Psoas muscle (tissue), 8 donors: Measurements from ENCODE around the gene SCAMP1. TPM values are rescaled to one million over a fixed set of nuclear protein-coding genes. Genes with fewer than 3 reads are reported as not detected.

Experiments
- ATAC-seq, 4 donors: fragments of 200-7000 bp; cut with Tn5 transposase; one replicate each; pipeline ENCODE4 v1.9.1; 2020; ENCODE audit warnings: moderate library complexity in 3 of 4, mild to moderate bottlenecking in 2 of 4
- DNase-seq, 2 donors: peaks; one replicate each; pipeline ENCODE4 v3.0.0-alpha.2; 2020
- H3K27ac ChIP-seq: fragments of 200-600 bp; one replicate; pipeline ENCODE4 v1.8.0; 2022
- H3K27me3 ChIP-seq, 3 donors: fragments of 200-600 bp in 1 of 3; one replicate each; pipeline versions ENCODE4 v1.6.1 to v1.8.0; 2013 to 2022; ENCODE audit warnings: low read length in 2 of 3, mild to moderate bottlenecking in 2 of 3, moderate library complexity in 1 of 3; ENCODE audit not compliant: insufficient read depth in 3 of 3
- H3K36me3 ChIP-seq, 2 donors: fragments of 200-600 bp in 1 of 2; one replicate each; pipeline versions ENCODE4 v1.6.1 to v1.8.0; 2013 to 2022; ENCODE audit warnings: low read depth in 1 of 2, mild to moderate bottlenecking in 1 of 2, moderate library complexity in 1 of 2; ENCODE audit not compliant: insufficient read depth in 1 of 2
- H3K4me1 ChIP-seq: fragments of 200-600 bp; one replicate; pipeline ENCODE4 v1.8.0; 2022
- H3K4me3 ChIP-seq: fragments of 200-600 bp; one replicate; pipeline ENCODE4 v1.8.0; 2022; ENCODE audit warnings: mild to moderate bottlenecking
- H3K9me3 ChIP-seq: fragments of 200-600 bp; one replicate; pipeline ENCODE4 v1.8.0; 2022
- CTCF ChIP-seq: fragments of 200-600 bp; IDR thresholded peaks from one replicate; pipeline ENCODE4 v1.8.0; 2022; ENCODE audit warnings: antibody characterized with exemption
- WGBS, 3 donors: extraction: QIAGEN DNeasy Blood & Tissue Kit; methylation state at CpG; one replicate each; pipeline versions ENCODE4 v1.1.6 to v1.1.7; 2013; 5-methylcytosine and 5-hydroxymethylcytosine counted together
- intact Hi-C, 2 donors: fragments of 100-400 bp; cut with DNase I; formaldehyde crosslinking; loops; one replicate each; pipeline versions ENCODE4 v1.11.0 to v1.14.2; 2022
- polyA plus RNA-seq, 3 donors: library from polyadenylated mRNA; stranded (reverse); fragments of 200-250 nt; gene quantifications; one replicate each; pipeline ENCODE4 v1.2.3, GENCODE V29; 2013
- total RNA-seq, 4 donors: library from RNA; stranded (reverse); fragmentation: NEBNext Ultra II Directional in 2 of 4; extraction: Animal tissue kit (Norgen Biotek cat#: 25700) in 2 of 4; gene quantifications; one replicate each; pipeline versions ENCODE4 v1.2.1 to v1.2.4, GENCODE V29; 2021 to 2023
- donor health status: healthy with polysubstance abuse.
- donor health status: DM: no; HTN: no; CAD: no; lungs with moderate emphysema.
- donor health status: Bipolar disorder and iron deficiency.
- donor health status: healthy.
- donor health status: DM: yes; HTN: yes; CAD: no.
- donor health status: DM: no; HTN: no; CAD: no.
- donor health status: DM: no; HTN: no; CAD: no.
- donor health status: DM: yes; HTN: yes; CAD: no.

Gene SCAMP1
- total and polyA plus RNA-seq, 7 donors, result 7.2 to 28.4 (median 16.4) TPM

- Histone ChIP-seq H3K36me3 (peaks cover 0 to 4% of the 10 kb centered on the region in 2 donors), H3K4me3 (no peak overlapping the region), H3K27ac (no peak overlapping the region), H3K27me3 (no peaks in the 10 kb centered on the region), H3K9me3 (no peaks in the 10 kb centered on the region), H3K4me1 (peaks cover 4% of the 10 kb centered on the region)
- ATAC-seq, result no peak
- 87 to 91% (median 89%) methylated on average over 1 of the region's 1 CpG for WGBS, 3 donors
- no peak for DNase-seq
- intact Hi-C loops, result loop anchor here in 1 of 2 donors (5.0 kb wide), 2 partner anchors 180 to 495 kb away; partner anchors contain the start of gene LHFPL2
- TF ChIP-seq CTCF, result no peak
Observed at GRCh38 chr5:78467140-78467539, 106.7 kb downstream of the SCAMP1 start.

GRCh38 chr5:78467752-78468357, 107.4 kb downstream of the SCAMP1 start:
- peak; percentile 47 to 78 (median 56) for ATAC-seq
- Histone ChIP-seq H3K4me1 (peaks cover 4% of the 10 kb centered on the region), H3K9me3 (no peaks in the 10 kb centered on the region), H3K36me3 (peaks cover 0 to 4% of the 10 kb centered on the region in 2 donors), H3K4me3 (no peak overlapping the region), H3K27ac (no peak overlapping the region), H3K27me3 (no peaks in the 10 kb centered on the region)
- intact Hi-C loops, result loop anchor here in 1 of 2 donors (5.0 kb wide), 2 partner anchors 179 to 494 kb away; partner anchors contain the start of gene LHFPL2
- WGBS, 3 donors, result 9 to 16% (median 11%) methylated on average over 3 of the region's 3 CpGs
- no peak for DNase-seq
- TF ChIP-seq CTCF, result peak; percentile 77

- no peak for DNase-seq
- Histone ChIP-seq H3K4me1 (peaks cover 4% of the 10 kb centered on the region), H3K9me3 (no peaks in the 10 kb centered on the region), H3K4me3 (no peak overlapping the region), H3K36me3 (peaks cover 0 to 7% of the 10 kb centered on the region in 2 donors), H3K27me3 (no peaks in the 10 kb centered on the region), H3K27ac (no peak overlapping the region)
- no peak for TF ChIP-seq CTCF
- no peak for ATAC-seq
- intact Hi-C loops, result loop anchor here in 1 of 2 donors (5.0 kb wide), 1 partner anchor 35 kb away; no protein-coding TSS in a partner anchor
Observed at GRCh38 chr5:78471896-78472295, 111.5 kb downstream of the SCAMP1 start.

GRCh38 chr5:78472469-78473106, 112.2 kb downstream of the SCAMP1 start:
- Histone ChIP-seq H3K4me3 (no peak overlapping the region), H3K36me3 (peaks cover 0 to 7% of the 10 kb centered on the region in 2 donors), H3K9me3 (no peaks in the 10 kb centered on the region), H3K27ac (no peak overlapping the region), H3K27me3 (no peaks in the 10 kb centered on the region), H3K4me1 (peaks cover 4% of the 10 kb centered on the region)
- ATAC-seq (no peak), DNase-seq (no peak)
- peak; percentile 23 for TF ChIP-seq CTCF
- intact Hi-C loops, result loop anchor here in 1 of 2 donors (5.0 kb wide), 1 partner anchor 35 kb away; no protein-coding TSS in a partner anchor
